Tibial nerve (tissue), 4 donors: Measurements from ENCODE around the gene KCTD18. TPM values are rescaled to one million over a fixed set of nuclear protein-coding genes. Genes with fewer than 3 reads are reported as not detected.
A peak's percentile ranks its signal among the peaks of the same experiment; 100 is the strongest.

Source experiments
- DNase-seq, 2 donors: peaks; one replicate each; pipeline ENCODE4 v3.0.0-alpha.2; 2019; ENCODE audit warnings: low spot score in 2 of 2
- H3K27ac ChIP-seq, 4 donors: fragments of 200-600 bp; sonication (generic) in 3 of 4; one replicate each; pipeline ENCODE4 v1.5.1; 2017 to 2019; ENCODE audit warnings: mild to moderate bottlenecking in 1 of 4
- H3K27me3 ChIP-seq, 2 donors: fragments of 200-600 bp; sonication (generic) in 1 of 2; one replicate each; pipeline versions ENCODE4 v1.5.1 to v1.6.0; 2017 to 2019
- H3K36me3 ChIP-seq, 3 donors: fragments of 200-600 bp; sonication (generic); one replicate each; pipeline ENCODE4 v1.5.1; 2018 to 2019
- H3K4me1 ChIP-seq, 4 donors: fragments of 200-600 bp; sonication (generic) in 3 of 4; one replicate each; pipeline ENCODE4 v1.5.1; 2017 to 2019
- H3K4me3 ChIP-seq, 4 donors: fragments of 200-600 bp; sonication (generic) in 3 of 4; one replicate each; pipeline ENCODE4 v1.5.1; 2017 to 2019; ENCODE audit warnings: mild to moderate bottlenecking in 1 of 4, moderate library complexity in 1 of 4
- H3K9me3 ChIP-seq, 4 donors: fragments of 200-600 bp; sonication (generic) in 3 of 4; one replicate each; pipeline ENCODE4 v1.5.1; 2017 to 2019
- CTCF ChIP-seq, 5 experiments: fragments of 200-600 bp in 3 of 5; fragments of 450-650 bp in 2 of 5; sonication (generic) in 3 of 5; IDR thresholded peaks; one replicate each; pipeline ENCODE4 v1.5.1; 2016 to 2019; ENCODE audit warnings: antibody characterized with exemption in 5 of 5, mild to moderate bottlenecking in 3 of 5, moderate library complexity in 2 of 5
- EP300 ChIP-seq, 2 donors: sonication (generic); formaldehyde crosslinking; IDR thresholded peaks; one replicate each; pipeline ENCODE4 v1.6.1; 2017; ENCODE audit warnings: antibody characterized with exemption in 2 of 2, mild to moderate bottlenecking in 1 of 2
- POLR2A ChIP-seq, 2 donors: fragments of 450-650 bp; IDR thresholded peaks; one replicate each; pipeline ENCODE4 v1.6.1; 2017; ENCODE audit warnings: antibody characterized with exemption in 2 of 2, mild to moderate bottlenecking in 2 of 2, moderate library complexity in 2 of 2
- WGBS, 2 donors: methylation state at CpG; one replicate each; pipeline ENCODE4 v1.1.5; 2018; 5-methylcytosine and 5-hydroxymethylcytosine counted together
- total RNA-seq, 4 donors: library from RNA; depleted of rRNA; stranded (reverse); fragments of >200 nt; gene quantifications; one replicate each; pipeline ENCODE4 v1.1.0, GENCODE V29; 2016

Gene KCTD18
- total RNA-seq, 4 donors from 2014 or later = 20.1 to 38.2 (median 24.5) TPM

GRCh38 chr2:200528228-200528627 is 18.4 kb upstream of the KCTD18 start:
- 91 to 94% methylated on average over 2 to 3 of the region's 3 CpGs for WGBS, 2 donors
- no peaks in the 10 kb centered on the region for H3K36me3 ChIP-seq
- no peak overlapping the region for H3K4me3 ChIP-seq
- H3K4me1 ChIP-seq = peaks cover 0 to 13% (median 6%) of the 10 kb centered on the region in 4 donors
- no peaks in the 10 kb centered on the region for H3K27me3 ChIP-seq
- no peak overlapping the region for H3K27ac ChIP-seq
- H3K9me3 ChIP-seq = no peaks in the 10 kb centered on the region
- no peak for TF ChIP-seq CTCF (IDR thresholded peaks at IDR 0.05)
- TF ChIP-seq POLR2A (IDR thresholded peaks at IDR 0.05) = no peak
- no peak for TF ChIP-seq EP300 (IDR thresholded peaks at IDR 0.05)
- DNase-seq = no peak

GRCh38 chr2:200525882-200526651 is 16.2 kb upstream of the KCTD18 start, which contains the start of gene SGO2:
Gene SGO2 (plus strand): TSS chr2:200526207. CDS start chr2:200532976, 6,769 bp downstream.
- Histone ChIP-seq H3K36me3 (no peaks in the 10 kb centered on the region), H3K27me3 (peaks cover 0 to 5% of the 10 kb centered on the region in 2 donors), H3K9me3 (no peaks in the 10 kb centered on the region), H3K4me3 (peak within 1 kb of the TSS; percentile 58 to 81 (median 64)), H3K4me1 (peaks cover 0 to 13% (median 6%) of the 10 kb centered on the region in 4 donors), H3K27ac (peak within 1 kb of the TSS in 3 of 4 donors; percentile 12 to 73 (median 63))
- WGBS, 2 donors = 0 to 1% methylated on average over 29 to 53 of the region's 56 CpGs
- peak; percentile 66 to 89 for TF ChIP-seq EP300 (IDR thresholded peaks at IDR 0.05)
- peak in 1 of 5 experiments; percentile 6 for TF ChIP-seq CTCF (IDR thresholded peaks at IDR 0.05)
- peak; percentile 54 to 65 for TF ChIP-seq POLR2A (IDR thresholded peaks at IDR 0.05)
- DNase-seq = peak; percentile 85 to 90

- Histone ChIP-seq H3K27ac (peak overlapping the region in 3 of 4 donors; percentile 12 to 73 (median 63)), H3K27me3 (peaks cover 0 to 5% of the 10 kb centered on the region in 2 donors), H3K4me1 (peaks cover 0 to 13% (median 6%) of the 10 kb centered on the region in 4 donors), H3K9me3 (no peaks in the 10 kb centered on the region), H3K36me3 (no peaks in the 10 kb centered on the region), H3K4me3 (peak overlapping the region; percentile 58 to 81 (median 64))
- no peak for TF ChIP-seq EP300 (IDR thresholded peaks at IDR 0.05)
- no peak for TF ChIP-seq CTCF (IDR thresholded peaks at IDR 0.05)
- no peak for TF ChIP-seq POLR2A (IDR thresholded peaks at IDR 0.05)
- 18 to 28% methylated on average over 7 of the region's 7 CpGs for WGBS, 2 donors
- no peak for DNase-seq
These were observed 15.6 kb upstream of the KCTD18 start for GRCh38 chr2:200525551-200525881.

GRCh38 chr2:200525066-200525465 is 15.2 kb upstream of the KCTD18 start:
- no peak overlapping the region for H3K27ac ChIP-seq
- peaks cover 0 to 5% of the 10 kb centered on the region in 2 donors for H3K27me3 ChIP-seq
- H3K4me3 ChIP-seq = peak overlapping the region in 2 of 4 donors; percentile 65 to 81
- H3K4me1 ChIP-seq = peaks cover 0 to 13% (median 6%) of the 10 kb centered on the region in 4 donors
- H3K9me3 ChIP-seq = no peaks in the 10 kb centered on the region
- 81 to 94% methylated on average over 2 of the region's 2 CpGs for WGBS, 2 donors
- H3K36me3 ChIP-seq = no peaks in the 10 kb centered on the region
- no peak for DNase-seq
- no peak for TF ChIP-seq POLR2A (IDR thresholded peaks at IDR 0.05)
- TF ChIP-seq CTCF (IDR thresholded peaks at IDR 0.05) = no peak
- TF ChIP-seq EP300 (IDR thresholded peaks at IDR 0.05) = no peak

- H3K36me3 ChIP-seq = no peaks in the 10 kb centered on the region
- no peaks in the 10 kb centered on the region for H3K9me3 ChIP-seq
- 82 to 88% methylated on average over 2 of the region's 2 CpGs for WGBS, 2 donors
- no peak for DNase-seq
- H3K4me1 ChIP-seq = peaks cover 0 to 13% (median 6%) of the 10 kb centered on the region in 4 donors
- TF ChIP-seq CTCF (IDR thresholded peaks at IDR 0.05) (no peak), POLR2A (IDR thresholded peaks at IDR 0.05) (no peak), EP300 (IDR thresholded peaks at IDR 0.05) (no peak)
- no peak overlapping the region for H3K27ac ChIP-seq
- H3K4me3 ChIP-seq = no peak overlapping the region
- H3K27me3 ChIP-seq = peaks cover 0 to 5% of the 10 kb centered on the region in 2 donors
These were observed 13.7 kb upstream of the KCTD18 start for GRCh38 chr2:200523604-200524003.
